ENCODE results near the gene CTNND2. TPM values are rescaled to one million over a fixed set of nuclear protein-coding genes. Genes with fewer than 3 reads are reported as not detected.
A peak's percentile ranks its signal among the peaks of the same experiment; 100 is the strongest.

The CTNND2 gene
- total RNA-seq, 1 donor from 2014 or later, result 143 TPM

- no peak overlapping the region for H3K4me3 Mint-ChIP-seq (ENCODE audit: low read depth)
Observed at GRCh38 chr5:11361768-11362167, 542.5 kb downstream of the CTNND2 start.

GRCh38 chr5:11357928-11358327 is 546.3 kb downstream of the CTNND2 start:
- DNase-seq (ENCODE audit: low spot score, unreplicated experiment), result no peak
- Mint-ChIP-seq H3K4me3 (ENCODE audit: low read depth) (no peak overlapping the region), H3K36me3 (ENCODE audit: insufficient read depth) (peaks cover 46% of the 10 kb centered on the region), H3K27me3 (no peaks in the 10 kb centered on the region), H3K9me3 (ENCODE audit: low read depth) (peaks cover 15% of the 10 kb centered on the region), H3K27ac (no peak overlapping the region), H3K4me1 (ENCODE audit: low read depth) (no peaks in the 10 kb centered on the region)
- no peak for TF ChIP-seq CTCF (IDR thresholded peaks at IDR 0.05; ENCODE audit: unreplicated experiment)

More at GRCh38 chr5:11361768-11362167, 542.5 kb downstream of the CTNND2 start:
- H3K27ac Mint-ChIP-seq, result no peak overlapping the region
- no peaks in the 10 kb centered on the region for H3K4me1 Mint-ChIP-seq (ENCODE audit: low read depth)
- peaks cover 51% of the 10 kb centered on the region for H3K36me3 Mint-ChIP-seq (ENCODE audit: insufficient read depth)
- peaks cover 6% of the 10 kb centered on the region for H3K9me3 Mint-ChIP-seq (ENCODE audit: low read depth)
- no peaks in the 10 kb centered on the region for H3K27me3 Mint-ChIP-seq
- DNase-seq (ENCODE audit: low spot score, unreplicated experiment), result no peak
- TF ChIP-seq CTCF (IDR thresholded peaks at IDR 0.05; ENCODE audit: unreplicated experiment), result no peak

GRCh38 chr5:11355491-11355890 is 548.8 kb downstream of the CTNND2 start:
- H3K4me1 Mint-ChIP-seq (ENCODE audit: low read depth), result peaks cover 6% of the 10 kb centered on the region
- H3K27me3 Mint-ChIP-seq, result no peaks in the 10 kb centered on the region
- no peak for TF ChIP-seq CTCF (IDR thresholded peaks at IDR 0.05; ENCODE audit: unreplicated experiment)
- H3K4me3 Mint-ChIP-seq (ENCODE audit: low read depth), result no peak overlapping the region
- peaks cover 15% of the 10 kb centered on the region for H3K9me3 Mint-ChIP-seq (ENCODE audit: low read depth)
- peaks cover 36% of the 10 kb centered on the region for H3K36me3 Mint-ChIP-seq (ENCODE audit: insufficient read depth)
- DNase-seq (ENCODE audit: low spot score, unreplicated experiment), result no peak
- H3K27ac Mint-ChIP-seq, result no peak overlapping the region

GRCh38 chr5:11346336-11346735 is 557.9 kb downstream of the CTNND2 start:
- Mint-ChIP-seq H3K4me1 (ENCODE audit: low read depth) (peaks cover 4% of the 10 kb centered on the region), H3K4me3 (ENCODE audit: low read depth) (no peak overlapping the region), H3K27me3 (no peaks in the 10 kb centered on the region), H3K36me3 (ENCODE audit: insufficient read depth) (peaks cover 17% of the 10 kb centered on the region), H3K9me3 (ENCODE audit: low read depth) (peaks cover 5% of the 10 kb centered on the region), H3K27ac (peak overlapping the region; percentile 17)
- DNase-seq (ENCODE audit: low spot score, unreplicated experiment), result no peak
- no peak for TF ChIP-seq CTCF (IDR thresholded peaks at IDR 0.05; ENCODE audit: unreplicated experiment)

- peaks cover under 1% of the 10 kb centered on the region for H3K4me1 Mint-ChIP-seq (ENCODE audit: low read depth)
- no peak for DNase-seq (ENCODE audit: low spot score, unreplicated experiment)
- H3K36me3 Mint-ChIP-seq (ENCODE audit: insufficient read depth), result peaks cover 35% of the 10 kb centered on the region
- H3K27ac Mint-ChIP-seq, result no peak overlapping the region
- no peak overlapping the region for H3K4me3 Mint-ChIP-seq (ENCODE audit: low read depth)
- peaks cover 15% of the 10 kb centered on the region for H3K9me3 Mint-ChIP-seq (ENCODE audit: low read depth)
- TF ChIP-seq CTCF (IDR thresholded peaks at IDR 0.05; ENCODE audit: unreplicated experiment), result no peak
- H3K27me3 Mint-ChIP-seq, result no peaks in the 10 kb centered on the region
Observed at GRCh38 chr5:11335881-11336760, 568.1 kb downstream of the CTNND2 start.

Measured in progenitor cell of endocrine pancreas (in vitro differentiated cells).